MCF 10A (cell line): ENCODE results near the gene GPR101. TPM values are rescaled to one million over a fixed set of nuclear protein-coding genes. Genes with fewer than 3 reads are reported as not detected.
A peak's percentile ranks its signal among the peaks of the same experiment; 100 is the strongest.

Experiments used
- BruUV-seq: library from RNA; stranded (reverse); fragments of 400-500 nt; replicated peaks from 2 replicates; lab custom pipeline; 2021; lab: Mats Ljungman, UMichigan
- CTCF ChIA-PET: fragments of 300-600 bp; sonication (Branson Sonifier 250); formaldehyde crosslinking; extraction: SDS; loops from one replicate; lab custom pipeline; 2021; ENCODE audit warnings: antibody characterized with exemption, inconsistent platforms; lab: Yijun Ruan, JAX
- POLR2A ChIA-PET: fragments of 300-600, 350-650 bp; sonication (Branson Sonifier 250); formaldehyde crosslinking; extraction: SDS; loops from one replicate; lab custom pipeline; 2020; ENCODE audit warnings: antibody characterized with exemption, inconsistent platforms; lab: Yijun Ruan, JAX
- DNase-seq: peaks from one replicate; pipeline ENCODE4 v3.0.0-alpha.2; 2018; ENCODE audit not compliant: unreplicated experiment
- H3K27ac Mint-ChIP-seq: one replicate; pipeline ENCODE4 v1.8.0; 2022; ENCODE audit warnings: mild to moderate bottlenecking, low read depth, mixed read lengths; ENCODE audit not compliant: unreplicated experiment
- H3K27me3 Mint-ChIP-seq: one replicate; pipeline ENCODE4 v1.8.0; 2022; ENCODE audit warnings: mixed read lengths; ENCODE audit not compliant: insufficient read depth, unreplicated experiment
- H3K36me3 Mint-ChIP-seq: one replicate; pipeline ENCODE4 v1.8.0; 2022; ENCODE audit warnings: mild to moderate bottlenecking, moderate library complexity, mixed read lengths; ENCODE audit not compliant: insufficient read depth, unreplicated experiment
- H3K4me1 Mint-ChIP-seq: one replicate; pipeline ENCODE4 v1.8.0; 2022; ENCODE audit warnings: mixed read lengths; ENCODE audit not compliant: insufficient read depth, unreplicated experiment
- H3K4me3 Mint-ChIP-seq: one replicate; pipeline ENCODE4 v1.8.0; 2022; ENCODE audit warnings: mild to moderate bottlenecking, moderate library complexity, mixed read lengths; ENCODE audit not compliant: unreplicated experiment
- H3K9me3 Mint-ChIP-seq: one replicate; pipeline ENCODE4 v1.8.0; 2022; ENCODE audit warnings: mixed read lengths; ENCODE audit not compliant: unreplicated experiment
- CTCF ChIP-seq: fragments of 200-600 bp; IDR thresholded peaks from one replicate; pipeline ENCODE4 v1.8.0; 2022; ENCODE audit warnings: antibody characterized with exemption, mild to moderate bottlenecking; ENCODE audit not compliant: unreplicated experiment
- intact Hi-C: fragments of 100-400 bp; cut with micrococcal nuclease; formaldehyde crosslinking; loops from 2 replicates; pipeline ENCODE4 v1.14.1; 2022
- total RNA-seq: library from RNA; stranded (reverse); gene quantifications from 2 replicates; pipeline ENCODE4 v1.2.3, GENCODE V29; 2022

The GPR101 gene
- total RNA-seq, 1 experiment from 2014 or later, result not detected

DNA sequence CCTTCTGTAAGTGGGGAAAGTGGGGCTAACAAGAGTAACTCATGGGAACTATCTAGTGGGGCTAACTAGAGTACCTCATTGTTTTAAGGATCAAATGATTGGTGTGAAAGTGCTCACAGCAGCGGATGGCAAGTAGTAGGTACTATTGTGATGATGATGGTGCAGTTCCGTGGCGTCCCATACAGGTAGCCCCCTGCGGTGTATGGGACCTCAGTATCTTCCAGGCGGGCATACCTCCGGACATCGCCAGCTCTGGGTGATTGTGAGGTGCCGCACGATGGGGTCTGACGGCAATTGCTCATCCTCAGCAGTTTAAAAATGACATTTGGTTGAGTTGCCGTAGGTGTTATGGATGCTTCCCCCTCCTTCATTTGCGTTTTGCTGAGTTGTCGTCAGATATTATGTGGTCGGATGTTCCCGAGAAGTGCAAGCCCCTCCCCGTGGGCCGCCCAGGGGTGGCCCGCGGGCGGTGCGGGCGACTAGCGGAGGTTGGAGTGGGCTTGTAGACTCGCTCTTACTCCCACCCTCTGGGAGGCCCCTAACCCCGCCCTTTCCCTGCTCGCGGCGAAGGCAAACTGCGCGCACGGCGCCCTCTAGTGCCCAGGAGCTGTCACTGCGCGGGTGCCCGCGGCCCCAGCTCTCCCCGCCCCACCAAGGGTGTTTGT, 18.3 kb upstream of the GPR101 start:
- Mint-ChIP-seq H3K27ac (no peak overlapping the region), H3K4me3 (peak overlapping the region; percentile 66), H3K4me1 (peaks cover 7% of the 10 kb centered on the region), H3K9me3 (no peaks in the 10 kb centered on the region), H3K27me3 (peaks cover 50% of the 10 kb centered on the region), H3K36me3 (no peaks in the 10 kb centered on the region)
- intact Hi-C loops, result loop anchor here (1.0 kb wide), 1 partner anchor 97 kb away; no protein-coding TSS in a partner anchor
- no TSS peak for BruUV-seq
- ChIA-PET POLR2A (interaction anchor here (0.7 kb wide), 1 partner anchor 114 kb away, joined by 3 read pairs; no protein-coding TSS in a partner anchor), CTCF (interaction anchor here (0.6 to 2.0 kb wide), 23 partner anchors 8 to 346 kb away, joined by 3 to 9 read pairs (median 4); no protein-coding TSS in a partner anchor)
- peak; percentile 43 for DNase-seq
- TF ChIP-seq CTCF, result peak; percentile 81

- no peak overlapping the region for H3K4me3 Mint-ChIP-seq
- H3K27ac Mint-ChIP-seq, result no peak overlapping the region
- CTCF ChIA-PET, result no interaction called here
- DNase-seq, result no peak
- no peaks in the 10 kb centered on the region for H3K9me3 Mint-ChIP-seq
- H3K4me1 Mint-ChIP-seq, result no peaks in the 10 kb centered on the region
- BruUV-seq, result no TSS peak
- peaks cover 12% of the 10 kb centered on the region for H3K27me3 Mint-ChIP-seq
- no peaks in the 10 kb centered on the region for H3K36me3 Mint-ChIP-seq
- POLR2A ChIA-PET, result no interaction called here
- intact Hi-C loops, result no loop called here
- no peak for TF ChIP-seq CTCF
Measured at GRCh38 chrX:137044893-137045292, 11.1 kb upstream of the GPR101 start.

- TF ChIP-seq CTCF, result no peak
- BruUV-seq, result no TSS peak
- no peaks in the 10 kb centered on the region for H3K4me1 Mint-ChIP-seq
- CTCF ChIA-PET, result interaction anchor here (1.0 kb wide), 1 partner anchor 9 kb away, joined by 3 read pairs; no protein-coding TSS in a partner anchor
- DNase-seq, result no peak
- H3K36me3 Mint-ChIP-seq, result no peaks in the 10 kb centered on the region
- no peaks in the 10 kb centered on the region for H3K9me3 Mint-ChIP-seq
- intact Hi-C loops, result no loop called here
- POLR2A ChIA-PET, result no interaction called here
- no peak overlapping the region for H3K27ac Mint-ChIP-seq
- no peak overlapping the region for H3K4me3 Mint-ChIP-seq
- H3K27me3 Mint-ChIP-seq, result peaks cover under 1% of the 10 kb centered on the region
Measured at GRCh38 chrX:137043736-137044135, 9.9 kb upstream of the GPR101 start.

GRCh38 chrX:137041329-137041728, 7.5 kb upstream of the GPR101 start:
- Mint-ChIP-seq H3K9me3 (no peaks in the 10 kb centered on the region), H3K27me3 (no peaks in the 10 kb centered on the region), H3K4me3 (no peak overlapping the region), H3K4me1 (no peaks in the 10 kb centered on the region), H3K27ac (no peak overlapping the region), H3K36me3 (no peaks in the 10 kb centered on the region)
- DNase-seq, result no peak
- POLR2A ChIA-PET, result no interaction called here
- no TSS peak for BruUV-seq
- intact Hi-C loops, result no loop called here
- CTCF ChIA-PET, result no interaction called here
- TF ChIP-seq CTCF, result no peak
